HepG2 (cell line): ENCODE results near the gene SNX18. TPM values are rescaled to one million over a fixed set of nuclear protein-coding genes. Genes with fewer than 3 reads are reported as not detected.

Experiments used
- ATAC-seq: fragments of 200-7000 bp; cut with Tn5 transposase; 3 replicates; pipeline ENCODE4 v1.9.1; 2020; ENCODE audit warnings: mild to moderate bottlenecking, moderate library complexity
- BruUV-seq: library from RNA; stranded (reverse); fragments of 400-500 nt; replicated peaks from 2 replicates; lab custom pipeline; 2021; lab: Mats Ljungman, UMichigan
- CTCF ChIA-PET: fragments of 300-600 bp; formaldehyde crosslinking; extraction: SDS; loops from one replicate; lab custom pipeline; 2021; ENCODE audit warnings: low total read pairs, inconsistent platforms, low intra/inter-chr PET ratio; lab: Yijun Ruan, JAX
- POLR2A ChIA-PET: fragments of 350-600 bp; sonication (Branson Sonifier 250); formaldehyde crosslinking; loops from one replicate; lab custom pipeline; 2020; ENCODE audit warnings: antibody characterized with exemption, inconsistent platforms; lab: Yijun Ruan, JAX
- DNase-seq: peaks from one replicate; pipeline ENCODE4 v3.0.0-alpha.2; 2015; ENCODE audit warnings: low spot score
- FAIRE-seq: peaks from 3 replicates; lab custom pipeline; 2011; peaks lifted over from hg19 to GRCh38; lab: Jason Lieb, UNC
- H2AFZ ChIP-seq: one replicate; pipeline ENCODE4 v1.6.1; 2011; ENCODE audit warnings: low read length, inconsistent platforms
- H3K27ac ChIP-seq: fragments of 300-600 bp; 3 replicates; pipeline ENCODE4 v1.8.0; 2011; ENCODE audit warnings: mixed run types, mild to moderate bottlenecking, mixed read lengths, low read length, inconsistent platforms; ENCODE audit not compliant: insufficient read depth; ENCODE audit errors: extremely low read length
- H3K27me3 ChIP-seq, 2 experiments: fragments of 200-600 bp in 1 of 2; 2 replicates in 1 of 2; 3 replicates in 1 of 2; pipeline versions ENCODE4 v1.6.0 to v1.8.0; 2011; ENCODE audit warnings: low read length in 2 of 2, mild to moderate bottlenecking in 2 of 2, moderate library complexity in 2 of 2, inconsistent platforms in 1 of 2; ENCODE audit not compliant: insufficient read depth in 2 of 2, control insufficient read depth in 1 of 2
- H3K36me3 ChIP-seq, 2 experiments: fragments of 200-600 bp in 1 of 2; replicated peaks in 1 of 2; 2 replicates in 1 of 2; 3 replicates in 1 of 2; pipeline versions ENCODE4 v1.5.1 to v1.8.0; 2011; ENCODE audit warnings: low read length in 2 of 2, inconsistent platforms in 1 of 2; ENCODE audit not compliant: insufficient read depth in 2 of 2, control insufficient read depth in 1 of 2
- H3K4me1 ChIP-seq: 2 replicates; pipeline ENCODE4 v1.5.1; 2012; ENCODE audit warnings: low read length, inconsistent platforms; ENCODE audit not compliant: insufficient read depth
- H3K4me2 ChIP-seq: 2 replicates; pipeline ENCODE4 v1.6.0; 2011; ENCODE audit warnings: low read depth, low read length, inconsistent platforms
- H3K4me3 ChIP-seq, 3 experiments: fragments of 200-600 bp in 1 of 3; sonication (generic), shearing (Covaris generic) in 1 of 3; replicated peaks in 1 of 3; 2 replicates each; pipeline ENCODE4 v1.5.1; 2011 to 2016; ENCODE audit warnings: low read length in 3 of 3, inconsistent platforms in 2 of 3, low read depth in 2 of 3, mild to moderate bottlenecking in 2 of 3, control low read depth in 1 of 3, mixed read lengths in 1 of 3; ENCODE audit not compliant: insufficient read depth in 1 of 3
- H3K79me2 ChIP-seq: one replicate; pipeline ENCODE4 v1.6.1; 2011; ENCODE audit warnings: low read length, inconsistent platforms; ENCODE audit not compliant: insufficient read depth
- H3K9ac ChIP-seq: 2 replicates; pipeline ENCODE4 v1.6.0; 2011; ENCODE audit warnings: mild to moderate bottlenecking, low read depth, low read length, inconsistent platforms; ENCODE audit not compliant: insufficient read depth
- H3K9me3 ChIP-seq: 2 replicates; pipeline ENCODE4 v1.5.1; 2012; ENCODE audit warnings: mild to moderate bottlenecking, low read length
- H4K20me1 ChIP-seq: 2 replicates; pipeline ENCODE4 v1.6.0; 2011; ENCODE audit warnings: inconsistent platforms, mild to moderate bottlenecking, low read length, moderate library complexity; ENCODE audit not compliant: insufficient read depth
- ARNT ChIP-seq: fragments of 450-650 bp; IDR thresholded peaks from 2 replicates; pipeline ENCODE4 v1.6.1; 2017
- ARNT2 ChIP-seq: sonication (generic); formaldehyde crosslinking; IDR thresholded peaks from 2 replicates; pipeline ENCODE4 v1.8.0; 2022; ENCODE audit warnings: mild to moderate bottlenecking, low read depth, missing genetic modification reagents, moderate library complexity
- HDAC2 ChIP-seq: sonication (generic); formaldehyde crosslinking; IDR thresholded peaks from 2 replicates; pipeline ENCODE4 v1.4.0; 2020; ENCODE audit warnings: missing genetic modification reagents
- MLLT10 ChIP-seq: sonication (generic); formaldehyde crosslinking; IDR thresholded peaks from 2 replicates; pipeline ENCODE4 v1.4.0; 2020; ENCODE audit warnings: missing genetic modification reagents
- PAWR ChIP-seq: sonication (generic); formaldehyde crosslinking; IDR thresholded peaks from 2 replicates; pipeline ENCODE4 v1.4.0; 2020; ENCODE audit warnings: missing genetic modification reagents, mild to moderate bottlenecking, borderline replicate concordance
- PTBP1 ChIP-seq: fragments of 200-400 bp; formaldehyde crosslinking; IDR thresholded peaks from 2 replicates; pipeline ENCODE4 v1.6.1; 2018; ENCODE audit warnings: low read length, low read depth; ENCODE audit not compliant: poor library complexity, severe bottlenecking
- U2AF2 ChIP-seq: fragments of 200-400 bp; formaldehyde crosslinking; IDR thresholded peaks from 2 replicates; pipeline ENCODE4 v1.6.1; 2017; ENCODE audit warnings: low read depth, mild to moderate bottlenecking, low read length
- ZNF20 ChIP-seq: sonication (generic); formaldehyde crosslinking; IDR thresholded peaks from 2 replicates; pipeline ENCODE4 v1.4.0; 2020; ENCODE audit warnings: mild to moderate bottlenecking, moderate library complexity, missing genetic modification reagents
- ZNF674 ChIP-seq: sonication (generic); formaldehyde crosslinking; IDR thresholded peaks from 2 replicates; pipeline ENCODE4 v1.5.0; 2020; ENCODE audit warnings: low read depth, mild to moderate bottlenecking, missing genetic modification reagents
- whole genome bisulfite sequencing: methylation state at CpG from one replicate; pipeline ENCODE4 v1.1.6; 2017; ENCODE audit warnings: low lambda C conversion rate; 5-methylcytosine and 5-hydroxymethylcytosine counted together
- in situ Hi-C: cut with HindIII; loops from 2 replicates; pipeline ENCODE4 v1.10.0; 2017; ENCODE audit warnings: low pct_unique_long_range_greater_than_20kb; ENCODE audit not compliant: extremely low pct_ligation_motif_present
- intact Hi-C: fragments of 100-400 bp; cut with micrococcal nuclease; formaldehyde crosslinking; loops from one replicate; pipeline ENCODE4 v1.10.0; 2022; ENCODE audit not compliant: unreplicated experiment
- polyA plus RNA-seq, 8 experiments: library from polyadenylated mRNA; depleted of rRNA in 3 of 8; stranded (reverse) in 7 of 8; unstranded in 1 of 8; fragments of >200 nt; fragmentation: Illumina TruSeq in 4 of 8; extraction: Trizol in 4 of 8; gene quantifications; 2 replicates each; pipeline versions ENCODE4 v1.2.1 to v1.2.3, GENCODE V29; 2011 to 2016; ENCODE audit warnings: low read depth in 4 of 8, missing spikeins in 1 of 8, mixed read lengths in 1 of 8; ENCODE audit not compliant: insufficient read depth in 1 of 8
- total RNA-seq, 5 experiments: library from RNA; depleted of rRNA; stranded (reverse); fragments of >200 nt; fragmentation: Illumina TruSeq; extraction: Trizol; gene quantifications; 2 replicates each; pipeline ENCODE4 v1.2.3, GENCODE V29; 2016; ENCODE audit warnings: low read depth in 1 of 5
- TF ChIP-seq, protein P1 (sequence below): sonication (generic); IDR thresholded peaks from 2 replicates; pipeline ENCODE4 v1.6.1; 2016; ENCODE audit warnings: low read depth, borderline replicate concordance
- TF ChIP-seq, protein P2 (sequence below): IDR thresholded peaks from 2 replicates; pipeline ENCODE4 v1.6.1; 2012; ENCODE audit warnings: low read length, improper control_type of control experiment
- TF ChIP-seq, protein P3 (sequence below): sonication (generic); formaldehyde crosslinking; IDR thresholded peaks from 2 replicates; pipeline ENCODE4 v1.5.1; 2020; ENCODE audit warnings: missing genetic modification reagents, mild to moderate bottlenecking, borderline replicate concordance
- TF ChIP-seq, protein P4 (sequence below): sonication (generic); formaldehyde crosslinking; IDR thresholded peaks from 2 replicates; pipeline ENCODE4 v1.9.0; 2021; ENCODE audit warnings: missing genetic modification reagents, mild to moderate bottlenecking, borderline replicate concordance

The SNX18 gene
- total and polyA plus RNA-seq, 2 of the 13 experiments (the other 11 are each of a cell fraction or from before 2014, with no cell fraction given) = 2.3 to 6.2 TPM

DNA sequence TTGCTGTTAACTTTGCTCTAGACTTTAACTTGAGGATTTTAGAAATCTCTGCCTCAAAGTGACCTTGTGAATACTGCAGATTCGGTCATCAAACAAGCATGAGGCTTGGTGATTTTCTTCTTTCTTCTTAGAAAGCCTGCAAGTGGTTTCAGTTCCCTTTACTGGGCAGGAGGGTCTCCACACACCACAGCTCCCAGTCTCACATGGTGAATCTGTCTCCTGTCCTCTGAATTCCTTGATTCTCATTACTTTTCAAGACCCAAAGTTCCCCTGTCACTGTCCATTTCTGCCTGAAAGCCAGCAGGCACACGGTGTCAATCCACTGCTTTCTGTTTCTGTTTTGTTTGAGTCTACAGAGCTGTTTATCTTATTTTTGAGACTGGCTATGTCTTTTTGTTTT is 47.9 kb upstream of the SNX18 start:
- in situ Hi-C loops = no loop called here

More for the DNA sequence above, 47.9 kb upstream of the SNX18 start:
- CTCF ChIA-PET = no interaction called here
- no peak overlapping the region for H3K9ac ChIP-seq
- no peaks in the 10 kb centered on the region for H3K9me3 ChIP-seq
- no peak overlapping the region for H2AFZ ChIP-seq
- POLR2A ChIA-PET = no interaction called here
- no peak for FAIRE-seq
- no peaks in the 10 kb centered on the region for H3K27me3 ChIP-seq
- no peak overlapping the region for H3K4me2 ChIP-seq
- intact Hi-C loops = no loop called here
- no peaks in the 10 kb centered on the region for H4K20me1 ChIP-seq
- H3K27ac ChIP-seq = no peak overlapping the region
- no peak for DNase-seq
- BruUV-seq = no TSS peak
- no peak overlapping the region for H3K4me3 ChIP-seq
- 2% methylated on average over 2 of the region's 2 CpGs for WGBS
- no peak for ATAC-seq
- TF ChIP-seq ARNT = no peak
- no peak for TF ChIP-seq ARNT2 (CRISPR knock-in tag)
- TF ChIP-seq, protein P1, sequence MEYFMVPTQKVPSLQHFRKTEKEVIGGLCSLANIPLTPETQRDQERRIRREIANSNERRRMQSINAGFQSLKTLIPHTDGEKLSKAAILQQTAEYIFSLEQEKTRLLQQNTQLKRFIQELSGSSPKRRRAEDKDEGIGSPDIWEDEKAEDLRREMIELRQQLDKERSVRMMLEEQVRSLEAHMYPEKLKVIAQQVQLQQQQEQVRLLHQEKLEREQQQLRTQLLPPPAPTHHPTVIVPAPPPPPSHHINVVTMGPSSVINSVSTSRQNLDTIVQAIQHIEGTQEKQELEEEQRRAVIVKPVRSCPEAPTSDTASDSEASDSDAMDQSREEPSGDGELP = no peak
- TF ChIP-seq U2AF2 = no peak
- TF ChIP-seq, protein P2, sequence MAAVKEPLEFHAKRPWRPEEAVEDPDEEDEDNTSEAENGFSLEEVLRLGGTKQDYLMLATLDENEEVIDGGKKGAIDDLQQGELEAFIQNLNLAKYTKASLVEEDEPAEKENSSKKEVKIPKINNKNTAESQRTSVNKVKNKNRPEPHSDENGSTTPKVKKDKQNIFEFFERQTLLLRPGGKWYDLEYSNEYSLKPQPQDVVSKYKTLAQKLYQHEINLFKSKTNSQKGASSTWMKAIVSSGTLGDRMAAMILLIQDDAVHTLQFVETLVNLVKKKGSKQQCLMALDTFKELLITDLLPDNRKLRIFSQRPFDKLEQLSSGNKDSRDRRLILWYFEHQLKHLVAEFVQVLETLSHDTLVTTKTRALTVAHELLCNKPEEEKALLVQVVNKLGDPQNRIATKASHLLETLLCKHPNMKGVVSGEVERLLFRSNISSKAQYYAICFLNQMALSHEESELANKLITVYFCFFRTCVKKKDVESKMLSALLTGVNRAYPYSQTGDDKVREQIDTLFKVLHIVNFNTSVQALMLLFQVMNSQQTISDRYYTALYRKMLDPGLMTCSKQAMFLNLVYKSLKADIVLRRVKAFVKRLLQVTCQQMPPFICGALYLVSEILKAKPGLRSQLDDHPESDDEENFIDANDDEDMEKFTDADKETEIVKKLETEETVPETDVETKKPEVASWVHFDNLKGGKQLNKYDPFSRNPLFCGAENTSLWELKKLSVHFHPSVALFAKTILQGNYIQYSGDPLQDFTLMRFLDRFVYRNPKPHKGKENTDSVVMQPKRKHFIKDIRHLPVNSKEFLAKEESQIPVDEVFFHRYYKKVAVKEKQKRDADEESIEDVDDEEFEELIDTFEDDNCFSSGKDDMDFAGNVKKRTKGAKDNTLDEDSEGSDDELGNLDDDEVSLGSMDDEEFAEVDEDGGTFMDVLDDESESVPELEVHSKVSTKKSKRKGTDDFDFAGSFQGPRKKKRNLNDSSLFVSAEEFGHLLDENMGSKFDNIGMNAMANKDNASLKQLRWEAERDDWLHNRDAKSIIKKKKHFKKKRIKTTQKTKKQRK = no peak
- TF ChIP-seq PAWR (CRISPR knock-in tag) = no peak
- TF ChIP-seq, protein P3, sequence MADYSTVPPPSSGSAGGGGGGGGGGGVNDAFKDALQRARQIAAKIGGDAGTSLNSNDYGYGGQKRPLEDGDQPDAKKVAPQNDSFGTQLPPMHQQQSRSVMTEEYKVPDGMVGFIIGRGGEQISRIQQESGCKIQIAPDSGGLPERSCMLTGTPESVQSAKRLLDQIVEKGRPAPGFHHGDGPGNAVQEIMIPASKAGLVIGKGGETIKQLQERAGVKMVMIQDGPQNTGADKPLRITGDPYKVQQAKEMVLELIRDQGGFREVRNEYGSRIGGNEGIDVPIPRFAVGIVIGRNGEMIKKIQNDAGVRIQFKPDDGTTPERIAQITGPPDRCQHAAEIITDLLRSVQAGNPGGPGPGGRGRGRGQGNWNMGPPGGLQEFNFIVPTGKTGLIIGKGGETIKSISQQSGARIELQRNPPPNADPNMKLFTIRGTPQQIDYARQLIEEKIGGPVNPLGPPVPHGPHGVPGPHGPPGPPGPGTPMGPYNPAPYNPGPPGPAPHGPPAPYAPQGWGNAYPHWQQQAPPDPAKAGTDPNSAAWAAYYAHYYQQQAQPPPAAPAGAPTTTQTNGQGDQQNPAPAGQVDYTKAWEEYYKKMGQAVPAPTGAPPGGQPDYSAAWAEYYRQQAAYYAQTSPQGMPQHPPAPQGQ (CRISPR knock-in tag) = no peak
- no peak for TF ChIP-seq ZNF674 (CRISPR knock-in tag)
- TF ChIP-seq MLLT10 = no peak
- TF ChIP-seq HDAC2 (CRISPR knock-in tag) = no peak
- no peak for TF ChIP-seq PTBP1
- TF ChIP-seq, protein P4, sequence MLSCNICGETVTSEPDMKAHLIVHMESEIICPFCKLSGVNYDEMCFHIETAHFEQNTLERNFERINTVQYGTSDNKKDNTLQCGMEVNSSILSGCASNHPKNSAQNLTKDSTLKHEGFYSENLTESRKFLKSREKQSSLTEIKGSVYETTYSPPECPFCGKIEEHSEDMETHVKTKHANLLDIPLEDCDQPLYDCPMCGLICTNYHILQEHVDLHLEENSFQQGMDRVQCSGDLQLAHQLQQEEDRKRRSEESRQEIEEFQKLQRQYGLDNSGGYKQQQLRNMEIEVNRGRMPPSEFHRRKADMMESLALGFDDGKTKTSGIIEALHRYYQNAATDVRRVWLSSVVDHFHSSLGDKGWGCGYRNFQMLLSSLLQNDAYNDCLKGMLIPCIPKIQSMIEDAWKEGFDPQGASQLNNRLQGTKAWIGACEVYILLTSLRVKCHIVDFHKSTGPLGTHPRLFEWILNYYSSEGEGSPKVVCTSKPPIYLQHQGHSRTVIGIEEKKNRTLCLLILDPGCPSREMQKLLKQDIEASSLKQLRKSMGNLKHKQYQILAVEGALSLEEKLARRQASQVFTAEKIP = no peak
- TF ChIP-seq ZNF20 = no peak
- TF ChIP-seq, all 625 proteins: peak for 0
- H3K36me3 ChIP-seq = no peaks in the 10 kb centered on the region
- H3K79me2 ChIP-seq = no peaks in the 10 kb centered on the region
- no peaks in the 10 kb centered on the region for H3K4me1 ChIP-seq
